ENCODE measurements around the gene FAM78B. TPM values are rescaled to one million over a fixed set of nuclear protein-coding genes. Genes with fewer than 3 reads are reported as not detected.

FAM78B gene
- total RNA-seq, 2 donors from 2014 or later, result 1.5 to 4.0 TPM

GRCh38 chr1:166083887-166084286 is 82.9 kb downstream of the FAM78B start:
- DNase-seq (ENCODE audit: low spot score), result no peak
- intact Hi-C loops (cut with DNase I), result no loop called here

- intact Hi-C loops (cut with DNase I), result no loop called here
- no peak for DNase-seq (ENCODE audit: low spot score)
Observed at GRCh38 chr1:166082601-166083000, 84.2 kb downstream of the FAM78B start.

GRCh38 chr1:166080967-166081870 is 85.6 kb downstream of the FAM78B start:
- intact Hi-C loops (cut with DNase I), result no loop called here

GRCh38 chr1:166080277-166080966 is 86.4 kb downstream of the FAM78B start:
- intact Hi-C loops (cut with DNase I), result no loop called here
- DNase-seq (ENCODE audit: low spot score), result no peak

More at GRCh38 chr1:166080967-166081870, 85.6 kb downstream of the FAM78B start:
- DNase-seq (ENCODE audit: low spot score), result no peak

- intact Hi-C loops (cut with DNase I), result no loop called here
- no peak for DNase-seq (ENCODE audit: low spot score)
Observed at GRCh38 chr1:166079276-166079675, 87.5 kb downstream of the FAM78B start.

- intact Hi-C loops (cut with DNase I), result no loop called here
Observed at GRCh38 chr1:166073489-166073888, 93.3 kb downstream of the FAM78B start.

GRCh38 chr1:166069390-166069789 is 97.4 kb downstream of the FAM78B start:
- intact Hi-C loops (cut with DNase I), result no loop called here
- no peak for DNase-seq (ENCODE audit: low spot score)

More at GRCh38 chr1:166073489-166073888, 93.3 kb downstream of the FAM78B start:
- DNase-seq (ENCODE audit: low spot score), result no peak

GRCh38 chr1:166066107-166066506 is 100.7 kb downstream of the FAM78B start:
- no peak for DNase-seq (ENCODE audit: low spot score)
- intact Hi-C loops (cut with DNase I), result no loop called here

GRCh38 chr1:166064951-166065350 is 101.8 kb downstream of the FAM78B start:
- no peak for DNase-seq (ENCODE audit: low spot score)
- intact Hi-C loops (cut with DNase I), result loop anchor here in 1 of 2 donors (2.0 kb wide), 1 partner anchor 22 kb away; no protein-coding TSS in a partner anchor

- intact Hi-C loops (cut with DNase I), result loop anchor here in 1 of 2 donors (2.0 kb wide), 1 partner anchor 22 kb away; no protein-coding TSS in a partner anchor
- no peak for DNase-seq (ENCODE audit: low spot score)
Observed at GRCh38 chr1:166064313-166064926, 102.4 kb downstream of the FAM78B start.

GRCh38 chr1:166063701-166064100 is 103.1 kb downstream of the FAM78B start:
- intact Hi-C loops (cut with DNase I), result loop anchor here in 1 of 2 donors (2.0 kb wide), 1 partner anchor 23 kb away; no protein-coding TSS in a partner anchor
- no peak for DNase-seq (ENCODE audit: low spot score)

GRCh38 chr1:166062421-166063070 is 104.3 kb downstream of the FAM78B start:
- intact Hi-C loops (cut with DNase I), result no loop called here
- no peak for DNase-seq (ENCODE audit: low spot score)

- intact Hi-C loops (cut with DNase I), result no loop called here
- DNase-seq (ENCODE audit: low spot score), result no peak
Observed at GRCh38 chr1:166057650-166058049, 109.2 kb downstream of the FAM78B start.

GRCh38 chr1:166053395-166053794 is 113.4 kb downstream of the FAM78B start:
- DNase-seq (ENCODE audit: low spot score), result no peak
- intact Hi-C loops (cut with DNase I), result no loop called here

GRCh38 chr1:166040202-166040997 is 126.4 kb downstream of the FAM78B start:
- intact Hi-C loops (cut with DNase I), result no loop called here

GRCh38 chr1:166039436-166040201 is 127.2 kb downstream of the FAM78B start:
- intact Hi-C loops (cut with DNase I), result no loop called here
- no peak for DNase-seq (ENCODE audit: low spot score)

More at GRCh38 chr1:166040202-166040997, 126.4 kb downstream of the FAM78B start:
- no peak for DNase-seq (ENCODE audit: low spot score)

- intact Hi-C loops (cut with DNase I), result no loop called here
- no peak for DNase-seq (ENCODE audit: low spot score)
Observed at GRCh38 chr1:166036092-166036491, 130.7 kb downstream of the FAM78B start.

Data from posterior vena cava (tissue), 2 donors.